NCI-H1048 (cell line): Measurements from ENCODE around the gene IL6ST.

ENCODE experiments used
- DNase-seq: peaks from one replicate; lab custom pipeline; 2025; lab: John Stamatoyannopoulos, UW

IL6ST gene

DNA sequence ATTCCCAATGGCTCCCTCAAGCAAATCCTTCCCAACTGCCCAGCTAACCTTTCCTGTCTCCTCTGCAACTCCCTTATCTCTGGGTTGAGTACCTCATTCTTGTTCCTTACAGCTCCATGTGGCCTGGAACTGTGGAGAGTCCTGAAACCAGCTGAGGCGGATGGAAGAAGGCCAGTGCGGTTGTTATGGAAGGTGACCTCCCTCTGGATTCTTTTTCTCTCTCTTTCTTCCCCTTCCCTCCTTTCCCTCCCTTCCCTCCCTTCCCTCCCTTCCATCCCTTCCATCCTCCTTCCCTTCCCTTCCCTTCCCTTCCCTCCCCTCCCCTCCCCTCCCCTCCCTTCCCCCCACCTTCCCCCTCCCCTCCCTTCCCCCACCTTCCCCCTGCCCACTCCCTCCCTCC, 98.5 kb downstream of the IL6ST start:
- DNase-seq = no peak

DNA sequence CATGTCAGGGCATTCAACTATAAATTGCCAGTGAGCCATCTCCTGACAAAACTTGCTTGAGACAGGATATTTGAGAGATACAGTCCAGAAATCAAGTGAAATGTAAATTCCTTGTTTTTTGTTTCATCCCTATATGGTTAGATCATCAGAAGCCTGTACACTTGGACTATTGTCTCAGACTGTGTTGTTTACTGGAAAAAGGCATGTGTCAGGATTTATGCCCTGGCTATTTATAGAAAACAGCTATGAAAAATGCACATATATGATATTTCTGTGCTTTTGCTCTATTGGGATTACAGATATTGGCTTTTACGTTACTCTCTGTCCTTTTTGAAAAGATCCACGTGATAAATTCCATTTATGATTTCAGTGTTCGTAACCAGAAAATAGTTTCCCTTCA, 99.4 kb downstream of the IL6ST start:
- no peak for DNase-seq

DNA sequence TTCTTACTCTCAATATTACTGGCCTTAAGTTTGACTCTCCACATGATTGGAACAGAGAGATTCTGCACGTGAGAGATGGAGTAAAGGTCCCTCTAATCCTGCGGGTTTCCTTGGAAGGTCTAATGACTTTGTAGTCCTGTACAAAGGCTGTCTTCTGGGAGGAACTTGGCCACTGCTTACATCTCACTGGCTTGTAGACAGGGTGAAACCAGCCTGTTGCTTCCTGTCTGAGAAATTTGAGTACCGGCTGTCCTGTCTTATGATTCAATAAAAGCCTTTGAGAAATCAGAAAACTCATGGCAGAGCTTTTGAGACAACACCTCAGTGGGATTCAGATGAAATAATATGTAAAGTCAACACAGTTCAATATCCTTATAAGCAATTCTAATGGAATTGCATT, 100.6 kb downstream of the IL6ST start:
- DNase-seq = no peak

DNA sequence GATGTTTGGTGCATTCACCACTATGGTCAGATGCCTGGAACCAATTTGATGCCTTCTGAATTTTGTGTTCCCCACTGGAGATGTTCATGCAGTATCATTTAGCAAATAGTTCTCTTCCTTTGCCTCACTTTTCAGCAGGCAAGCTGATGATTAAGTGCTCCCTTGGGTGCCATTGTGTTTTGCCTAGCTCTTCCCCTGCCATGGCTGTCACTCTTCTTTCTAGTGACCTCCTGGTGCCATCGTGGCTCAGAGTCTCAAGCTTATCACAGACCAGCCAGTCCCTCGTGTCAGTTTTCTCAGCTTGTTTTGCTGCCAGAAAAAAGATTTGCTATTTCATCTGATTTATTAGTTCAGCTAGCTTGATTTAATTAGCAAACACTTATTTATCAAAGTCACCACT, 102.3 kb downstream of the IL6ST start:
- DNase-seq = no peak

DNA sequence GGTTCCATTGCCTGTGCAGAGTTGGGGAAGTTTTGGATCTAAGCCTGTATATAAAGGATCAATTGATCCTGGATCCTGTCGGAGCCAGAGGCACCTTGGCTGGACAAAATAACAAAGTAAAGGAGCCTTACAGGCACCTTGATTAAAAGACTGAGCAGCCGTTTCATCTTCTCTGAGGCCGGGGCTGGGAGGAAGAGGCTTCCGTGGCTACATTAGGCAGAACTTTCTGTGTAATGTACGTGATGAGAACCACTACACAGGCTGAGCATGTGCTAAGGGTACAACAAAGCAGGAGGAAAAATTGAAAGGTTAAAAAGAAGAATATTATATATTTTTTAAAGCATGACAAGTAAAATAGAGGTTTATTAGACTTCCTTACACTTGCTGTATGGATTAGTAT, 106.6 kb downstream of the IL6ST start:
- DNase-seq = no peak

DNA sequence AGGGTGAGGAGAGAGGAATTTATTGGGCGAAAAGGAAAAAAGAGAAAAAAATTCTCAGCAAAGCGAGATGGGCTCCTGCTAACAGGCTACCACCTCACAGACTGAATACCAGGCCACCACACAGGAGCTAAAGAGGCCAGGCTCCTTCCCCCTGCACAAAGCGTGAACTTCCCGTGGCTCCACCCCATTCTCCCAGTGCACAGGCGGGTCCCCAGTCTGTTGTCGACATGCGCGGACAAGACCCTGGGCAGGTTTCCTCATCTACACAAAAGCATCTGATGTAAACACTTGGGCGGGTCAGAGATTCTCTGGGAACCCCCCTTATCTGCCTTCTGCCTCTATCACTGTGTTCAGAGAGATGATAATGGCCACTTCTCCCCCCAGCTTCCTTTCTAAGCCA, 109.4 kb downstream of the IL6ST start:
- DNase-seq = no peak
